Measurements from ENCODE around the gene SLC4A7.

The SLC4A7 gene

GRCh38 chr3:27509376-27509775, 25.2 kb upstream of the SLC4A7 start:
- Histone ChIP-seq H3K4me3 (ENCODE audit: low read depth in 1 of 5, low read length in 5 of 5) (no peak overlapping the region), H3K36me3 (ENCODE audit: control insufficient read depth in 5 of 5, insufficient read depth in 5 of 5, low read length in 5 of 5) (no peaks in the 10 kb centered on the region), H3K27ac (ENCODE audit: low read depth, low read length) (no peak overlapping the region), H3K27me3 (ENCODE audit: control insufficient read depth in 5 of 5, insufficient read depth in 4 of 5, low read length in 5 of 5) (no peaks in the 10 kb centered on the region), H3K4me1 (ENCODE audit: control insufficient read depth in 5 of 5, insufficient read depth in 5 of 5, low read length in 5 of 5) (peaks cover 0 to 18% (median 4%) of the 10 kb centered on the region in 5 donors), H3K9ac (ENCODE audit: low read length in 5 of 5) (no peak overlapping the region), H3K9me3 (ENCODE audit: control insufficient read depth in 5 of 5, low read length in 5 of 5) (no peaks in the 10 kb centered on the region)

- Histone ChIP-seq H3K4me3 (ENCODE audit: low read depth in 1 of 5, low read length in 5 of 5) (no peak overlapping the region), H3K9me3 (ENCODE audit: control insufficient read depth in 5 of 5, low read length in 5 of 5) (no peaks in the 10 kb centered on the region), H3K27me3 (ENCODE audit: control insufficient read depth in 5 of 5, insufficient read depth in 4 of 5, low read length in 5 of 5) (no peaks in the 10 kb centered on the region), H3K9ac (ENCODE audit: low read length in 5 of 5) (no peak overlapping the region), H3K4me1 (ENCODE audit: control insufficient read depth in 5 of 5, insufficient read depth in 5 of 5, low read length in 5 of 5) (peaks cover 0 to 25% (median 7%) of the 10 kb centered on the region in 5 donors), H3K27ac (ENCODE audit: low read depth, low read length) (no peak overlapping the region), H3K36me3 (ENCODE audit: control insufficient read depth in 5 of 5, insufficient read depth in 5 of 5, low read length in 5 of 5) (no peaks in the 10 kb centered on the region)
Observed at GRCh38 chr3:27508424-27508823, 24.2 kb upstream of the SLC4A7 start.

- H3K4me1 ChIP-seq (ENCODE audit: control insufficient read depth in 5 of 5, insufficient read depth in 5 of 5, low read length in 5 of 5), result peaks cover 0 to 25% (median 7%) of the 10 kb centered on the region in 5 donors
- H3K27ac ChIP-seq (ENCODE audit: low read depth, low read length), result peak overlapping the region; percentile 6
- H3K27me3 ChIP-seq (ENCODE audit: control insufficient read depth in 5 of 5, insufficient read depth in 4 of 5, low read length in 5 of 5), result no peaks in the 10 kb centered on the region
- no peak overlapping the region for H3K9ac ChIP-seq (ENCODE audit: low read length in 5 of 5)
- no peak overlapping the region for H3K4me3 ChIP-seq (ENCODE audit: low read depth in 1 of 5, low read length in 5 of 5)
- no peaks in the 10 kb centered on the region for H3K36me3 ChIP-seq (ENCODE audit: control insufficient read depth in 5 of 5, insufficient read depth in 5 of 5, low read length in 5 of 5)
- H3K9me3 ChIP-seq (ENCODE audit: control insufficient read depth in 5 of 5, low read length in 5 of 5), result no peaks in the 10 kb centered on the region
Observed at GRCh38 chr3:27507515-27508266, 23.5 kb upstream of the SLC4A7 start.

GRCh38 chr3:27507111-27507510, 22.9 kb upstream of the SLC4A7 start:
- Histone ChIP-seq H3K9ac (ENCODE audit: low read length in 5 of 5) (no peak overlapping the region), H3K27me3 (ENCODE audit: control insufficient read depth in 5 of 5, insufficient read depth in 4 of 5, low read length in 5 of 5) (no peaks in the 10 kb centered on the region), H3K9me3 (ENCODE audit: control insufficient read depth in 5 of 5, low read length in 5 of 5) (no peaks in the 10 kb centered on the region), H3K27ac (ENCODE audit: low read depth, low read length) (no peak overlapping the region), H3K4me1 (ENCODE audit: control insufficient read depth in 5 of 5, insufficient read depth in 5 of 5, low read length in 5 of 5) (peaks cover 0 to 25% (median 7%) of the 10 kb centered on the region in 5 donors), H3K36me3 (ENCODE audit: control insufficient read depth in 5 of 5, insufficient read depth in 5 of 5, low read length in 5 of 5) (no peaks in the 10 kb centered on the region), H3K4me3 (ENCODE audit: low read depth in 1 of 5, low read length in 5 of 5) (no peak overlapping the region)

GRCh38 chr3:27504749-27505148, 20.6 kb upstream of the SLC4A7 start:
- Histone ChIP-seq H3K9ac (ENCODE audit: low read length in 5 of 5) (no peak overlapping the region), H3K9me3 (ENCODE audit: control insufficient read depth in 5 of 5, low read length in 5 of 5) (no peaks in the 10 kb centered on the region), H3K36me3 (ENCODE audit: control insufficient read depth in 5 of 5, insufficient read depth in 5 of 5, low read length in 5 of 5) (no peaks in the 10 kb centered on the region), H3K27ac (ENCODE audit: low read depth, low read length) (no peak overlapping the region), H3K27me3 (ENCODE audit: control insufficient read depth in 5 of 5, insufficient read depth in 4 of 5, low read length in 5 of 5) (no peaks in the 10 kb centered on the region), H3K4me1 (ENCODE audit: control insufficient read depth in 5 of 5, insufficient read depth in 5 of 5, low read length in 5 of 5) (peaks cover 0 to 30% (median 7%) of the 10 kb centered on the region in 5 donors), H3K4me3 (ENCODE audit: low read depth in 1 of 5, low read length in 5 of 5) (no peak overlapping the region)

GRCh38 chr3:27503526-27503925, 19.3 kb upstream of the SLC4A7 start:
- H3K27ac ChIP-seq (ENCODE audit: low read depth, low read length), result no peak overlapping the region
- H3K27me3 ChIP-seq (ENCODE audit: control insufficient read depth in 5 of 5, insufficient read depth in 4 of 5, low read length in 5 of 5), result no peaks in the 10 kb centered on the region
- peaks cover 0 to 22% (median 7%) of the 10 kb centered on the region in 5 donors for H3K4me1 ChIP-seq (ENCODE audit: control insufficient read depth in 5 of 5, insufficient read depth in 5 of 5, low read length in 5 of 5)
- H3K4me3 ChIP-seq (ENCODE audit: low read depth in 1 of 5, low read length in 5 of 5), result no peak overlapping the region
- H3K9me3 ChIP-seq (ENCODE audit: control insufficient read depth in 5 of 5, low read length in 5 of 5), result no peaks in the 10 kb centered on the region
- H3K9ac ChIP-seq (ENCODE audit: low read length in 5 of 5), result no peak overlapping the region
- no peaks in the 10 kb centered on the region for H3K36me3 ChIP-seq (ENCODE audit: control insufficient read depth in 5 of 5, insufficient read depth in 5 of 5, low read length in 5 of 5)

GRCh38 chr3:27501759-27502158, 17.6 kb upstream of the SLC4A7 start:
- Histone ChIP-seq H3K4me3 (ENCODE audit: low read depth in 1 of 5, low read length in 5 of 5) (no peak overlapping the region), H3K9ac (ENCODE audit: low read length in 5 of 5) (no peak overlapping the region), H3K36me3 (ENCODE audit: control insufficient read depth in 5 of 5, insufficient read depth in 5 of 5, low read length in 5 of 5) (no peaks in the 10 kb centered on the region), H3K27me3 (ENCODE audit: control insufficient read depth in 5 of 5, insufficient read depth in 4 of 5, low read length in 5 of 5) (no peaks in the 10 kb centered on the region), H3K9me3 (ENCODE audit: control insufficient read depth in 5 of 5, low read length in 5 of 5) (no peaks in the 10 kb centered on the region), H3K27ac (ENCODE audit: low read depth, low read length) (no peak overlapping the region), H3K4me1 (ENCODE audit: control insufficient read depth in 5 of 5, insufficient read depth in 5 of 5, low read length in 5 of 5) (peaks cover 0 to 22% (median 7%) of the 10 kb centered on the region in 5 donors)

- Histone ChIP-seq H3K27ac (ENCODE audit: low read depth, low read length) (no peak overlapping the region), H3K27me3 (ENCODE audit: control insufficient read depth in 5 of 5, insufficient read depth in 4 of 5, low read length in 5 of 5) (no peaks in the 10 kb centered on the region), H3K9me3 (ENCODE audit: control insufficient read depth in 5 of 5, low read length in 5 of 5) (no peaks in the 10 kb centered on the region)
Observed at GRCh38 chr3:27500986-27501385, 16.8 kb upstream of the SLC4A7 start.

GRCh38 chr3:27500035-27500434, 15.9 kb upstream of the SLC4A7 start:
- Histone ChIP-seq H3K9me3 (ENCODE audit: control insufficient read depth in 5 of 5, low read length in 5 of 5) (no peaks in the 10 kb centered on the region), H3K27ac (ENCODE audit: low read depth, low read length) (no peak overlapping the region), H3K27me3 (ENCODE audit: control insufficient read depth in 5 of 5, insufficient read depth in 4 of 5, low read length in 5 of 5) (no peaks in the 10 kb centered on the region), H3K9ac (ENCODE audit: low read length in 5 of 5) (no peak overlapping the region), H3K4me1 (ENCODE audit: control insufficient read depth in 5 of 5, insufficient read depth in 5 of 5, low read length in 5 of 5) (peaks cover 0 to 22% (median 7%) of the 10 kb centered on the region in 5 donors), H3K4me3 (ENCODE audit: low read depth in 1 of 5, low read length in 5 of 5) (no peak overlapping the region), H3K36me3 (ENCODE audit: control insufficient read depth in 5 of 5, insufficient read depth in 5 of 5, low read length in 5 of 5) (no peaks in the 10 kb centered on the region)

More at GRCh38 chr3:27500986-27501385, 16.8 kb upstream of the SLC4A7 start:
- no peak overlapping the region for H3K4me3 ChIP-seq (ENCODE audit: low read depth in 1 of 5, low read length in 5 of 5)
- no peaks in the 10 kb centered on the region for H3K36me3 ChIP-seq (ENCODE audit: control insufficient read depth in 5 of 5, insufficient read depth in 5 of 5, low read length in 5 of 5)
- H3K9ac ChIP-seq (ENCODE audit: low read length in 5 of 5), result no peak overlapping the region
- H3K4me1 ChIP-seq (ENCODE audit: control insufficient read depth in 5 of 5, insufficient read depth in 5 of 5, low read length in 5 of 5), result peaks cover 0 to 22% (median 7%) of the 10 kb centered on the region in 5 donors

GRCh38 chr3:27494784-27495183, 10.6 kb upstream of the SLC4A7 start:
- H3K27ac ChIP-seq (ENCODE audit: low read depth, low read length), result no peak overlapping the region
- no peaks in the 10 kb centered on the region for H3K9me3 ChIP-seq (ENCODE audit: control insufficient read depth in 5 of 5, low read length in 5 of 5)
- H3K27me3 ChIP-seq (ENCODE audit: control insufficient read depth in 5 of 5, insufficient read depth in 4 of 5, low read length in 5 of 5), result no peaks in the 10 kb centered on the region
- H3K36me3 ChIP-seq (ENCODE audit: control insufficient read depth in 5 of 5, insufficient read depth in 5 of 5, low read length in 5 of 5), result no peaks in the 10 kb centered on the region
- peaks cover 0 to 2% (median 0%) of the 10 kb centered on the region in 5 donors for H3K4me1 ChIP-seq (ENCODE audit: control insufficient read depth in 5 of 5, insufficient read depth in 5 of 5, low read length in 5 of 5)
- no peak overlapping the region for H3K9ac ChIP-seq (ENCODE audit: low read length in 5 of 5)
- H3K4me3 ChIP-seq (ENCODE audit: low read depth in 1 of 5, low read length in 5 of 5), result no peak overlapping the region
